Calu3 (cell line): ENCODE measurements around the gene TRUB2. TPM values are rescaled to one million over a fixed set of nuclear protein-coding genes. Genes with fewer than 3 reads are reported as not detected.

ENCODE experiments used
- BruUV-seq: library from RNA; stranded (reverse); fragments of 400-500 nt; replicated peaks from 2 replicates; lab custom pipeline; 2021; lab: Mats Ljungman, UMichigan
- CTCF ChIA-PET: fragments of 300-600 bp; sonication (Branson Sonifier 250); formaldehyde crosslinking; loops from one replicate; lab custom pipeline; 2022; ENCODE audit warnings: antibody characterized with exemption; lab: Charles Lee
- DNase-seq: peaks from one replicate; pipeline ENCODE4 v3.0.0; 2022
- H3K27ac Mint-ChIP-seq: one replicate; pipeline ENCODE4 v1.8.0; 2022; ENCODE audit warnings: mixed read lengths; ENCODE audit not compliant: unreplicated experiment
- H3K27me3 Mint-ChIP-seq: one replicate; pipeline ENCODE4 v1.8.0; 2022; ENCODE audit warnings: mixed read lengths; ENCODE audit not compliant: unreplicated experiment
- H3K36me3 Mint-ChIP-seq: one replicate; pipeline ENCODE4 v1.8.0; 2022; ENCODE audit warnings: mild to moderate bottlenecking, moderate library complexity, mixed read lengths; ENCODE audit not compliant: insufficient read depth, unreplicated experiment
- H3K4me1 Mint-ChIP-seq: one replicate; pipeline ENCODE4 v1.8.0; 2022; ENCODE audit warnings: mild to moderate bottlenecking, low read depth, mixed read lengths; ENCODE audit not compliant: unreplicated experiment
- H3K4me3 Mint-ChIP-seq: one replicate; pipeline ENCODE4 v1.8.0; 2022; ENCODE audit warnings: mild to moderate bottlenecking, low read depth, moderate library complexity, mixed read lengths; ENCODE audit not compliant: unreplicated experiment
- H3K9me3 Mint-ChIP-seq: one replicate; pipeline ENCODE4 v1.8.0; 2022; ENCODE audit warnings: low read depth, mixed read lengths; ENCODE audit not compliant: unreplicated experiment
- intact Hi-C: fragments of 100-400 bp; cut with micrococcal nuclease; formaldehyde crosslinking; loops from one replicate; pipeline ENCODE4 v1.10.0; 2022; ENCODE audit not compliant: unreplicated experiment
- total RNA-seq: library from RNA; stranded (reverse); gene quantifications from 2 replicates; pipeline ENCODE4 v1.2.3, GENCODE V29; 2022
- TF ChIP-seq, protein P1 (sequence below): fragments of 200-600 bp; IDR thresholded peaks from one replicate; pipeline ENCODE4 v1.8.0; 2022; ENCODE audit warnings: antibody characterized with exemption; ENCODE audit not compliant: unreplicated experiment

The TRUB2 gene
- total RNA-seq, 1 experiment from 2014 or later: 22.5 TPM

DNA sequence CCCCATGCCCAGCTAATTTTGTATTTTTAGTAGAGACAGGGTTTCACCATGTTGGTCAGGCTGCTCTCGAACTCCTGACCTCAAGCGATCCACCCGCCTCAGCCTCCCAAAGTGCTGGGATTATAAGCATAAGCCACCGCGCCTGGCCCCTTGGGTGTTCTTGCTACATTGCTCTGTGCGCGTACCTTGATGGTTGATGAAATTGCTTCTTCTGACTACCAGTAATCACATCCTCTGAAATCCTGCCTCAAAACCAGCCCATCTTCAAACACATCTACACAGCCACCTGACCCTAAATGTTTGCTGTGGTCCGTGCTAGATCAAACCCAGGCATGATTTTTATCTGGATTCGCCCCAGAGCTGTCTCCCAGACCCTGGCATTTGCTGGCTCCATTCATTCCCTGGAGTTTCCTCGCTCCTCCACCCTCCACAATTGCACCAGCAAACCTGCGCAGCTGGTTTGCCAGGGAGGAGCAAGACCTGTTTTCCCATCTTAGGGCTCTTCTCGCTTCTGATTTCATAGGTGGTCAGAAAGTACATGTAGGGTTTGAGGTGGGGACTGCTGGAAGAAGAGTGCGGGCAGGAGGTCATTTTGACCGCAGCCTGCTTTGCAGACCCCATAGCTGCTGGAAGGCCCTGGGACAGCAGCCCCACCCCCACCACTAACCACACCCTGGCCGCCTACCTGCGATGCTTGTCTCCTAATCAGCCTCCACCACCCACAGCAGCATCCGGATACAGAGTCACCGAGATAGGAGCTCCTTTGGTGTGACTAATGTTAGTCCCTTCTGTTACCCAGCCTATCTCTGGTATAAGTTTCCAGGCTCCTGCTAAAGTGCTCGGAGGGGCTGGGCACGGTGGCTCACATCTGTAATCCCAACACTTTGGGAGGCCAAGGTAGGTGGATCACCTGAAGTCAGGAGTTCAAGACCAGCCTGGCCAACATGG lies 23.4 kb downstream of the TRUB2 start:
- peak overlapping the region; percentile 72 for H3K27ac Mint-ChIP-seq
- no peaks in the 10 kb centered on the region for H3K9me3 Mint-ChIP-seq
- intact Hi-C loops: loop anchor here (5.0 kb wide), 1 partner anchor 113 kb away; no protein-coding TSS in a partner anchor
- peaks cover 10% of the 10 kb centered on the region for H3K4me1 Mint-ChIP-seq
- peak; percentile 22 for DNase-seq
- TF ChIP-seq, protein P1, sequence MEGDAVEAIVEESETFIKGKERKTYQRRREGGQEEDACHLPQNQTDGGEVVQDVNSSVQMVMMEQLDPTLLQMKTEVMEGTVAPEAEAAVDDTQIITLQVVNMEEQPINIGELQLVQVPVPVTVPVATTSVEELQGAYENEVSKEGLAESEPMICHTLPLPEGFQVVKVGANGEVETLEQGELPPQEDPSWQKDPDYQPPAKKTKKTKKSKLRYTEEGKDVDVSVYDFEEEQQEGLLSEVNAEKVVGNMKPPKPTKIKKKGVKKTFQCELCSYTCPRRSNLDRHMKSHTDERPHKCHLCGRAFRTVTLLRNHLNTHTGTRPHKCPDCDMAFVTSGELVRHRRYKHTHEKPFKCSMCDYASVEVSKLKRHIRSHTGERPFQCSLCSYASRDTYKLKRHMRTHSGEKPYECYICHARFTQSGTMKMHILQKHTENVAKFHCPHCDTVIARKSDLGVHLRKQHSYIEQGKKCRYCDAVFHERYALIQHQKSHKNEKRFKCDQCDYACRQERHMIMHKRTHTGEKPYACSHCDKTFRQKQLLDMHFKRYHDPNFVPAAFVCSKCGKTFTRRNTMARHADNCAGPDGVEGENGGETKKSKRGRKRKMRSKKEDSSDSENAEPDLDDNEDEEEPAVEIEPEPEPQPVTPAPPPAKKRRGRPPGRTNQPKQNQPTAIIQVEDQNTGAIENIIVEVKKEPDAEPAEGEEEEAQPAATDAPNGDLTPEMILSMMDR: no peak
- CTCF ChIA-PET: interaction anchor here (0.7 kb wide), 1 partner anchor 43 kb away, joined by 3 read pairs; no protein-coding TSS in a partner anchor
- peaks cover 18% of the 10 kb centered on the region for H3K36me3 Mint-ChIP-seq
- H3K4me3 Mint-ChIP-seq: peak overlapping the region; percentile 21
- no TSS peak for BruUV-seq
- no peaks in the 10 kb centered on the region for H3K27me3 Mint-ChIP-seq

DNA sequence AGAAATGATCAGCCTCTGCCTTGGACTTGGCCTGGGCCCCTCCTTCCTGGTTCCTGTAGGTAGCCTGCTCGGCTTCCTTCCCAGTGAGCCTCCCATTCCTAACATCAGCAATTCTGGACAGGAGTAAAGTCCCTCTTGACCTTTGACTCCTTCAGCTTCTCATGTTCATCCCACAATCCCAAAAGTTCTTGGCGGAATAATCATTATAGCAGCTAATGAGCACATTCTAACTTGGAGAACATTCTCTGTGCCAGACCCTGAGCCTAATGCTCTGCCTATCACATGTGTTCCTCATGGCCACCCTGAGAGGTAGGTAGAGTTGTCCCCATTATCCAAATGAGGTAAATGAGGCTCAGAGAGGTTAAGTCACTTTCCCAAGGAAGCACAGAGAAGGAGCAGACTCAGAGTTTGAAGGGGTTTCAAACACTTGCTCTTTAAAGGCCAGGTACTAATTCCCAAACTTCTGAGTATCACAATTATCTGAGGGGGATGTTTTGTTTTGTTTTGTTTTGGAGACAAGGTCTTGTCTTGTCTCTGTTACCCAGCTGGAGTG lies 24.9 kb downstream of the TRUB2 start:
- TF ChIP-seq, protein P1: no peak
- no TSS peak for BruUV-seq
- Mint-ChIP-seq H3K9me3 (no peaks in the 10 kb centered on the region), H3K4me1 (peaks cover 10% of the 10 kb centered on the region), H3K36me3 (peaks cover 18% of the 10 kb centered on the region), H3K27me3 (no peaks in the 10 kb centered on the region), H3K27ac (no peak overlapping the region), H3K4me3 (no peak overlapping the region)
- DNase-seq: no peak
- intact Hi-C loops: loop anchor here (5.0 kb wide), 1 partner anchor 115 kb away; no protein-coding TSS in a partner anchor
- CTCF ChIA-PET: no interaction called here

DNA sequence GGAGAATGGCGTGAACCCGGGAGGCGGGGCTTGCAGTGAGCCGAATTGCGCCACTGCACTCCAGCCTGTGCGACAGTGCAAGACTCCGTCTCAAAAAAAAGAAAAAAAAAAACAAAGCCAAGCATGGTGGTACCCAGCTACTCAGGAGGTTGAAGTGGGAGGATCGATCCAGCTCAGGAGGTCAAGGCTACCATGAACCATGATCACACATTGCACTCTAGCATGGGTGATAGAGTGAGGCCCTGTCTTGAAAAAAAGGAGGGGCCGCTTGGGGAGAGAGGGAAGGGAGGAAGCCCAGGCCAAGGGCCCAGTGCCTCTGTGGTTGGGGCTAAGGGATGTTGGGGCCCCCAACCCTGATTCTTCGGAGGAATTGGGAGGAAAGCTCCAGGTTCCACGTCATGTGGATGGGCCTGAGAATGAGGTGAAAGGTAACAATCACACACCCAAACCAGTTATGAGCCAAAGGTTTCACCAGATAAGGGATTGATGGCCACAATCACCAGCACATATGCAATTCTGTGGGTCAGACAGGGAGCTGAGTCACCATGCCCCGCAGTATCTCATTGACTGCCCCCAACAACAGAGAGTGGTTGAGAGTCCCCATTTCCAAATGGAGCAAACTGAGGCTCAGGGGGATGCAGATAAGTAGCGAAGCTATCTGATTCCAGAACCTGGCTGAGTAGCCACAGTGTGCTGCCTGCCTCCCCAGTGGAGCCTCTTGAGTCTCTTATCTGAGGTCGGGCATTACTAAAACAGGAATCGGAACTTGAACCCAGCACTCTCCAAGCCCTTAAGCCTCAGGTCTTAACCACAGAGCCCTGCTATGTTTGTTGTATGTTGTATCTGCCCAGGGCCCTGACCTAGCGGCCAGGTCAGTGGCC lies 25.7 kb downstream of the TRUB2 start:
- no peak overlapping the region for H3K27ac Mint-ChIP-seq
- CTCF ChIA-PET: interaction anchor here (2.3 kb wide), 1 partner anchor 45 kb away, joined by 11 read pairs; no protein-coding TSS in a partner anchor

More for the DNA sequence above, 25.7 kb downstream of the TRUB2 start:
- intact Hi-C loops: loop anchor here (5.0 kb wide), 1 partner anchor 116 kb away; no protein-coding TSS in a partner anchor
- TF ChIP-seq, protein P1: no peak
- H3K27me3 Mint-ChIP-seq: no peaks in the 10 kb centered on the region
- no peak for DNase-seq
- H3K9me3 Mint-ChIP-seq: no peaks in the 10 kb centered on the region
- BruUV-seq: no TSS peak
- H3K4me1 Mint-ChIP-seq: peaks cover 10% of the 10 kb centered on the region
- no peak overlapping the region for H3K4me3 Mint-ChIP-seq
- H3K36me3 Mint-ChIP-seq: peaks cover 18% of the 10 kb centered on the region
